ENCODE data around the gene SLC1A1. TPM values are rescaled to one million over a fixed set of nuclear protein-coding genes. Genes with fewer than 3 reads are reported as not detected.

SLC1A1 gene
- total and polyA plus RNA-seq, 4 donors: 0.33 to 86.0 (median 33.2) TPM

DNA sequence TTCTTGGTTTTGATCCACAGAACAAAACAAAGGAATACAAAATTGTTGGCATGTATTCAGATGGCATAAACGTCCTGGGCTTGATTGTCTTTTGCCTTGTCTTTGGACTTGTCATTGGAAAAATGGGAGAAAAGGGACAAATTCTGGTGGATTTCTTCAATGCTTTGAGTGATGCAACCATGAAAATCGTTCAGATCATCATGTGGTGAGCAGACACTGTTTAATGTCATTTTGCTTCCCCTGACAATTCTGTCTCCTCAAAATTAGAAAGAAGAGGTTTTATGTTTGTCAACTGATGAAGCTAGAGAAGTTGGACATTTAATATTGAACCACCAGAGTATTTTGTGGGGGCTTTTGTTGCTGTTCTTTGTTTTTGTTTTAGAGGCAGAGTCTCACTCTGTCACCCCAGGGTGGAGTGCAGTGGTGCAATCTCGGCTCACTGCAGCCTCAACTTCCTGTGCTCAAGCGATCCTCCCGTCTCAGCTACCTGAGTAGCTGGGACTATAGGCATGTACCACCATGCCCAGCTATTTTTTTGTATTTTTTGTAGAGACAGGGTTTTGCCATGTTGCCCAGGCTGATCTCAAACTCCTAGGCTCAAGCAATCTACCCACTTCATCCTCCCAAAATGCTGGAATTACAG lies 82.0 kb downstream of the SLC1A1 start:
- H3K36me3 ChIP-seq (ENCODE audit: control insufficient read depth in 4 of 4, insufficient read depth in 3 of 4, low read depth in 1 of 4, low read length in 3 of 4): peaks cover 1 to 37% (median 23%) of the 10 kb centered on the region in 4 donors
- no peaks in the 10 kb centered on the region for H3K27me3 ChIP-seq (ENCODE audit: control insufficient read depth in 4 of 4, insufficient read depth in 4 of 4, low read length in 3 of 4)
- 65% methylated on average over 5 of the region's 5 CpGs for WGBS
- no peak overlapping the region for H3K27ac ChIP-seq (ENCODE audit: low read depth in 1 of 2, low read length in 2 of 2)
- H3K9me3 ChIP-seq (ENCODE audit: control insufficient read depth in 4 of 4, low read length in 3 of 4): no peaks in the 10 kb centered on the region
- no peak overlapping the region for H3K9ac ChIP-seq (ENCODE audit: low read depth in 1 of 2, low read length in 2 of 2)
- H3K4me1 ChIP-seq (ENCODE audit: control insufficient read depth in 4 of 4, insufficient read depth in 4 of 4, low read length in 3 of 4): peaks cover 0 to 12% (median 6%) of the 10 kb centered on the region in 4 donors
- TF ChIP-seq JUND (IDR thresholded peaks at IDR 0.05) (no peak), HNF4G (IDR thresholded peaks at IDR 0.05) (no peak)
- TF ChIP-seq, protein P1, sequence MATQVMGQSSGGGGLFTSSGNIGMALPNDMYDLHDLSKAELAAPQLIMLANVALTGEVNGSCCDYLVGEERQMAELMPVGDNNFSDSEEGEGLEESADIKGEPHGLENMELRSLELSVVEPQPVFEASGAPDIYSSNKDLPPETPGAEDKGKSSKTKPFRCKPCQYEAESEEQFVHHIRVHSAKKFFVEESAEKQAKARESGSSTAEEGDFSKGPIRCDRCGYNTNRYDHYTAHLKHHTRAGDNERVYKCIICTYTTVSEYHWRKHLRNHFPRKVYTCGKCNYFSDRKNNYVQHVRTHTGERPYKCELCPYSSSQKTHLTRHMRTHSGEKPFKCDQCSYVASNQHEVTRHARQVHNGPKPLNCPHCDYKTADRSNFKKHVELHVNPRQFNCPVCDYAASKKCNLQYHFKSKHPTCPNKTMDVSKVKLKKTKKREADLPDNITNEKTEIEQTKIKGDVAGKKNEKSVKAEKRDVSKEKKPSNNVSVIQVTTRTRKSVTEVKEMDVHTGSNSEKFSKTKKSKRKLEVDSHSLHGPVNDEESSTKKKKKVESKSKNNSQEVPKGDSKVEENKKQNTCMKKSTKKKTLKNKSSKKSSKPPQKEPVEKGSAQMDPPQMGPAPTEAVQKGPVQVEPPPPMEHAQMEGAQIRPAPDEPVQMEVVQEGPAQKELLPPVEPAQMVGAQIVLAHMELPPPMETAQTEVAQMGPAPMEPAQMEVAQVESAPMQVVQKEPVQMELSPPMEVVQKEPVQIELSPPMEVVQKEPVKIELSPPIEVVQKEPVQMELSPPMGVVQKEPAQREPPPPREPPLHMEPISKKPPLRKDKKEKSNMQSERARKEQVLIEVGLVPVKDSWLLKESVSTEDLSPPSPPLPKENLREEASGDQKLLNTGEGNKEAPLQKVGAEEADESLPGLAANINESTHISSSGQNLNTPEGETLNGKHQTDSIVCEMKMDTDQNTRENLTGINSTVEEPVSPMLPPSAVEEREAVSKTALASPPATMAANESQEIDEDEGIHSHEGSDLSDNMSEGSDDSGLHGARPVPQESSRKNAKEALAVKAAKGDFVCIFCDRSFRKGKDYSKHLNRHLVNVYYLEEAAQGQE (IDR thresholded peaks at IDR 0.05): no peak
- TF ChIP-seq, protein P2, sequence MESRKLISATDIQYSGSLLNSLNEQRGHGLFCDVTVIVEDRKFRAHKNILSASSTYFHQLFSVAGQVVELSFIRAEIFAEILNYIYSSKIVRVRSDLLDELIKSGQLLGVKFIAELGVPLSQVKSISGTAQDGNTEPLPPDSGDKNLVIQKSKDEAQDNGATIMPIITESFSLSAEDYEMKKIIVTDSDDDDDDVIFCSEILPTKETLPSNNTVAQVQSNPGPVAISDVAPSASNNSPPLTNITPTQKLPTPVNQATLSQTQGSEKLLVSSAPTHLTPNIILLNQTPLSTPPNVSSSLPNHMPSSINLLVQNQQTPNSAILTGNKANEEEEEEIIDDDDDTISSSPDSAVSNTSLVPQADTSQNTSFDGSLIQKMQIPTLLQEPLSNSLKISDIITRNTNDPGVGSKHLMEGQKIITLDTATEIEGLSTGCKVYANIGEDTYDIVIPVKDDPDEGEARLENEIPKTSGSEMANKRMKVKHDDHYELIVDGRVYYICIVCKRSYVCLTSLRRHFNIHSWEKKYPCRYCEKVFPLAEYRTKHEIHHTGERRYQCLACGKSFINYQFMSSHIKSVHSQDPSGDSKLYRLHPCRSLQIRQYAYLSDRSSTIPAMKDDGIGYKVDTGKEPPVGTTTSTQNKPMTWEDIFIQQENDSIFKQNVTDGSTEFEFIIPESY (IDR thresholded peaks at IDR 0.05): no peak
- no peak for DNase-seq (ENCODE audit: low spot score)
- H3K4me3 ChIP-seq (ENCODE audit: low read depth in 1 of 3, low read length in 3 of 3): no peak overlapping the region

DNA sequence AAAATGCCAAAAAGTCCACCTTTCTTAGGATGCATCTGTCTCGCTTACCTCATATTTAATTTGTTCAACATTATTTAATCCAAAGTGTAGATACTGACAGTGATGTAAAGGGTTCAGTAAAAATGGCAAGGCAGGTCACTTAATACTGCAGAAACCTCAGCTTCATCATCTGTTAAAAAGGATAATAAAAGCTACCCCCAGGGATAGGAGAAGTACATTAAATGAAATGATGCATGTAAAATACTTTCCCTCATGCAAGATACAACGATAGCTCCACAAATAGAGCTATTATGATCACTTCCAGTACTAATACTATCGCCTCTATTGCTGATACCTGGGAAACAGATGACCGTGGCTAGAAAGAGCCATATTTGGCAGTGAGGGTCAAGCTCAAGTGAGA lies 82.9 kb downstream of the SLC1A1 start:
- H3K4me3 ChIP-seq (ENCODE audit: low read depth in 1 of 3, low read length in 3 of 3): no peak overlapping the region
- H3K4me1 ChIP-seq (ENCODE audit: control insufficient read depth in 4 of 4, insufficient read depth in 4 of 4, low read length in 3 of 4): peaks cover 0 to 12% (median 6%) of the 10 kb centered on the region in 4 donors
- H3K9me3 ChIP-seq (ENCODE audit: control insufficient read depth in 4 of 4, low read length in 3 of 4): no peaks in the 10 kb centered on the region
- H3K9ac ChIP-seq (ENCODE audit: low read depth in 1 of 2, low read length in 2 of 2): no peak overlapping the region
- no peaks in the 10 kb centered on the region for H3K27me3 ChIP-seq (ENCODE audit: control insufficient read depth in 4 of 4, insufficient read depth in 4 of 4, low read length in 3 of 4)
- H3K27ac ChIP-seq (ENCODE audit: low read depth in 1 of 2, low read length in 2 of 2): no peak overlapping the region
- TF ChIP-seq, protein P1 (IDR thresholded peaks at IDR 0.05): no peak
- TF ChIP-seq FOXA2 (IDR thresholded peaks at IDR 0.05) (no peak), TAF1 (conservative IDR thresholded peaks at IDR 0.05) (no peak), GABPA (IDR thresholded peaks at IDR 0.05 in 1 of 2, conservative IDR thresholded peaks at IDR 0.05 in 1 of 2) (no peak), HNF4G (IDR thresholded peaks at IDR 0.05) (no peak), FOXA1 (IDR thresholded peaks at IDR 0.05) (no peak), SP1 (IDR thresholded peaks at IDR 0.05) (no peak), RAD21 (IDR thresholded peaks at IDR 0.05) (no peak), HNF4A (conservative IDR thresholded peaks at IDR 0.05) (no peak), NR2F2 (IDR thresholded peaks at IDR 0.05) (no peak), RXRA (IDR thresholded peaks at IDR 0.05) (no peak), JUND (IDR thresholded peaks at IDR 0.05) (no peak), YY1 (IDR thresholded peaks at IDR 0.05) (no peak), EGR1 (IDR thresholded peaks at IDR 0.05; ENCODE audit: low read depth in 2 of 2) (no peak)
- TF ChIP-seq, protein P3, sequence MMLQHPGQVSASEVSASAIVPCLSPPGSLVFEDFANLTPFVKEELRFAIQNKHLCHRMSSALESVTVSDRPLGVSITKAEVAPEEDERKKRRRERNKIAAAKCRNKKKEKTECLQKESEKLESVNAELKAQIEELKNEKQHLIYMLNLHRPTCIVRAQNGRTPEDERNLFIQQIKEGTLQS (IDR thresholded peaks at IDR 0.05): no peak
- TF ChIP-seq, protein P4, sequence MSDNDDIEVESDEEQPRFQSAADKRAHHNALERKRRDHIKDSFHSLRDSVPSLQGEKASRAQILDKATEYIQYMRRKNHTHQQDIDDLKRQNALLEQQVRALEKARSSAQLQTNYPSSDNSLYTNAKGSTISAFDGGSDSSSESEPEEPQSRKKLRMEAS (IDR thresholded peaks at IDR 0.05): no peak
- TF ChIP-seq, protein P5, sequence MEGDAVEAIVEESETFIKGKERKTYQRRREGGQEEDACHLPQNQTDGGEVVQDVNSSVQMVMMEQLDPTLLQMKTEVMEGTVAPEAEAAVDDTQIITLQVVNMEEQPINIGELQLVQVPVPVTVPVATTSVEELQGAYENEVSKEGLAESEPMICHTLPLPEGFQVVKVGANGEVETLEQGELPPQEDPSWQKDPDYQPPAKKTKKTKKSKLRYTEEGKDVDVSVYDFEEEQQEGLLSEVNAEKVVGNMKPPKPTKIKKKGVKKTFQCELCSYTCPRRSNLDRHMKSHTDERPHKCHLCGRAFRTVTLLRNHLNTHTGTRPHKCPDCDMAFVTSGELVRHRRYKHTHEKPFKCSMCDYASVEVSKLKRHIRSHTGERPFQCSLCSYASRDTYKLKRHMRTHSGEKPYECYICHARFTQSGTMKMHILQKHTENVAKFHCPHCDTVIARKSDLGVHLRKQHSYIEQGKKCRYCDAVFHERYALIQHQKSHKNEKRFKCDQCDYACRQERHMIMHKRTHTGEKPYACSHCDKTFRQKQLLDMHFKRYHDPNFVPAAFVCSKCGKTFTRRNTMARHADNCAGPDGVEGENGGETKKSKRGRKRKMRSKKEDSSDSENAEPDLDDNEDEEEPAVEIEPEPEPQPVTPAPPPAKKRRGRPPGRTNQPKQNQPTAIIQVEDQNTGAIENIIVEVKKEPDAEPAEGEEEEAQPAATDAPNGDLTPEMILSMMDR (IDR thresholded peaks at IDR 0.05; ENCODE audit: low read depth, low read length, missing input control): no peak
- TF ChIP-seq, protein P2 (IDR thresholded peaks at IDR 0.05): no peak
- no peak for DNase-seq (ENCODE audit: low spot score)
- H3K36me3 ChIP-seq (ENCODE audit: control insufficient read depth in 4 of 4, insufficient read depth in 3 of 4, low read depth in 1 of 4, low read length in 3 of 4): peaks cover 1 to 33% (median 20%) of the 10 kb centered on the region in 4 donors
- WGBS: 82% methylated on average over 4 of the region's 4 CpGs
